HG02943 (cell line): ENCODE results near the gene EGFR.

Experiments used
- ATAC-seq: cut with Tn5 transposase; IDR thresholded peaks from one replicate; pipeline ENCODE4 v1.9.1; 2021; ENCODE audit warnings: mild to moderate bottlenecking, low read depth, moderate library complexity; ENCODE audit not compliant: unreplicated experiment

EGFR gene

GRCh38 chr7:55180963-55181542 is 162.2 kb downstream of the EGFR start:
- no peak for ATAC-seq

- ATAC-seq, result no peak
Observed at GRCh38 chr7:55181762-55182161, 162.9 kb downstream of the EGFR start.

GRCh38 chr7:55183897-55184296 is 165.1 kb downstream of the EGFR start:
- no peak for ATAC-seq

GRCh38 chr7:55185321-55185802 is 166.5 kb downstream of the EGFR start:
- no peak for ATAC-seq

GRCh38 chr7:55185941-55186609 is 167.3 kb downstream of the EGFR start:
- ATAC-seq, result no peak

- no peak for ATAC-seq
Observed at GRCh38 chr7:55187701-55188491, 169.1 kb downstream of the EGFR start.

- no peak for ATAC-seq
Observed at GRCh38 chr7:55188590-55189138, 169.8 kb downstream of the EGFR start.

GRCh38 chr7:55189146-55189766 is 170.4 kb downstream of the EGFR start:
- no peak for ATAC-seq

- ATAC-seq, result no peak
Observed at GRCh38 chr7:55189878-55190436, 171.1 kb downstream of the EGFR start.

- ATAC-seq, result no peak
Observed at GRCh38 chr7:55190511-55191160, 171.8 kb downstream of the EGFR start.

GRCh38 chr7:55191161-55191925 is 172.5 kb downstream of the EGFR start:
- no peak for ATAC-seq

GRCh38 chr7:55191926-55192692 is 173.3 kb downstream of the EGFR start:
- ATAC-seq, result no peak

GRCh38 chr7:55192723-55193122 is 173.9 kb downstream of the EGFR start:
- ATAC-seq, result no peak

GRCh38 chr7:55193245-55193644 is 174.4 kb downstream of the EGFR start:
- no peak for ATAC-seq

- ATAC-seq, result no peak
Observed at GRCh38 chr7:55194522-55194921, 175.7 kb downstream of the EGFR start.

GRCh38 chr7:55198634-55199392 is 180.0 kb downstream of the EGFR start:
- ATAC-seq, result no peak

GRCh38 chr7:55199418-55199817 is 180.6 kb downstream of the EGFR start:
- ATAC-seq, result no peak

- ATAC-seq, result no peak
Observed at GRCh38 chr7:55200441-55200840, 181.6 kb downstream of the EGFR start.
